ENCODE data around the gene PIF1. TPM values are rescaled to one million over a fixed set of nuclear protein-coding genes. Genes with fewer than 3 reads are reported as not detected.
A peak's percentile ranks its signal among the peaks of the same experiment; 100 is the strongest.

The PIF1 gene
- total and polyA plus RNA-seq, 2 of the 4 experiments (the other 2 are of a cell fraction) = 3.9 to 19.9 TPM

- TF ChIP-seq POLR2A (IDR thresholded peaks at IDR 0.05; ENCODE audit: low read depth, low read length) (no peak), BHLHE40 (IDR thresholded peaks at IDR 0.05; ENCODE audit: low read depth, low read length) (no peak)
Observed at GRCh38 chr15:64845831-64846595, 20.6 kb upstream of the PIF1 start (continued).

- Histone ChIP-seq H2BK15ac (ENCODE audit: low read depth, low read length) (no peak overlapping the region), H2BK20ac (ENCODE audit: low read depth, low read length) (no peak overlapping the region), H2BK5ac (ENCODE audit: low read depth, low read length, poor library complexity, severe bottlenecking) (peak overlapping the region; percentile 57), H2AK9ac (replicated peaks; ENCODE audit: low read depth, low read length, poor library complexity) (peak overlapping the region; percentile 38), H3K9me1 (ENCODE audit: insufficient read depth, low read length) (peaks cover 39% of the 10 kb centered on the region), H4K5ac (ENCODE audit: low read depth, low read length) (no peak overlapping the region), H3K4me1 (ENCODE audit: control insufficient read depth, insufficient read depth, low read length) (peaks cover 30% of the 10 kb centered on the region), H3K9me3 (ENCODE audit: control insufficient read depth, insufficient read depth, low read length) (no peaks in the 10 kb centered on the region), H4K91ac (ENCODE audit: insufficient read depth, low read depth, low read length) (peak overlapping the region; percentile 46; the same call in 1 of the 2 replicates), H3K4me3 (ENCODE audit: insufficient read depth, low read depth, low read length) (peak overlapping the region; percentile 83), H3K4ac (ENCODE audit: low read depth, low read length) (peak overlapping the region; percentile 72), H3K56ac (ENCODE audit: extremely low read depth, insufficient read depth, low read length) (peak overlapping the region; percentile 47; the same call in 1 of the 2 replicates), H2AK5ac (ENCODE audit: low read depth, low read length) (peak overlapping the region; percentile 74), H3K4me2 (ENCODE audit: low read depth, low read length) (peak overlapping the region; percentile 92), H3K23ac (ENCODE audit: low read depth, low read length) (peak overlapping the region; percentile 87), H3K36me3 (ENCODE audit: control insufficient read depth, insufficient read depth, low read length) (peaks cover 23% of the 10 kb centered on the region), H4K20me1 (ENCODE audit: insufficient read depth, low read length) (peaks cover 68% of the 10 kb centered on the region), H2AFZ (replicated peaks; ENCODE audit: low read length, poor library complexity) (no peak overlapping the region), H4K8ac (ENCODE audit: low read depth in 2 of 2, low read length in 2 of 2) (peak overlapping the region in 1 of 2 experiments; percentile 41; a peak in 2 of 4 replicates), H3K27me3 (ENCODE audit: control insufficient read depth, insufficient read depth, low read length) (no peaks in the 10 kb centered on the region), H3K27ac (ENCODE audit: insufficient read depth, low read length) (peak overlapping the region; percentile 74), H2BK120ac (ENCODE audit: low read depth, low read length) (no peak overlapping the region), H3K79me1 (ENCODE audit: low read depth in 1 of 2, low read length in 2 of 2) (peaks cover 6 to 79% of the 10 kb centered on the region in 2 experiments), H3K18ac (ENCODE audit: low read depth, low read length) (peak overlapping the region; percentile 10), H3K9ac (ENCODE audit: low read depth, low read length) (peak overlapping the region; percentile 62), H3K14ac (replicated peaks; ENCODE audit: low read depth, low read length) (peak overlapping the region; percentile 78; the same call in 1 of the 2 replicates)
- DNase-seq (no peak), ATAC-seq (ENCODE audit: low read depth) (no peak)
- intact Hi-C loops (cut with micrococcal nuclease) (no loop called here), dilution Hi-C loops (cut with HindIII; ENCODE audit: low sequenced_read_pairs, unreplicated experiment) (no loop called here), in situ Hi-C loops (cut with MboI; ENCODE audit: low sequenced_read_pairs) (no loop called here)
- CTCF ChIA-PET = interaction anchor here (0.6 to 0.8 kb wide), 3 partner anchors 20 to 60 kb away, joined by 3 read pairs; no protein-coding TSS in a partner anchor
- no CpG with 5 or more reads among the region's 2 CpGs for WGBS, 2 experiments (ENCODE audit: extremely low coverage in 2 of 2, insufficient read length in 1 of 2)
- POLR2A ChIA-PET (ENCODE audit: unreplicated experiment) = no interaction called here
- no TSS peak for BruUV-seq (replicated peaks)
- TF ChIP-seq POLR2A (IDR thresholded peaks at IDR 0.05; ENCODE audit: low read depth, low read length) (no peak), NFE2L2 (IDR thresholded peaks at IDR 0.05; ENCODE audit: low read depth, low read length) (no peak), RFX5 (IDR thresholded peaks at IDR 0.05; ENCODE audit: low read depth, low read length) (no peak), MAZ (IDR thresholded peaks at IDR 0.05; ENCODE audit: borderline replicate concordance, low read depth, low read length) (no peak), RCOR1 (IDR thresholded peaks at IDR 0.05; ENCODE audit: insufficient replicate concordance, low read length) (no peak), FOS (IDR thresholded peaks at IDR 0.05; ENCODE audit: low read depth, low read length) (no peak), CHD1 (IDR thresholded peaks at IDR 0.05; ENCODE audit: low read depth, low read length) (no peak), BHLHE40 (IDR thresholded peaks at IDR 0.05; ENCODE audit: low read depth, low read length) (no peak), RAD21 (IDR thresholded peaks at IDR 0.05; ENCODE audit: low read length) (no peak), MAFK (IDR thresholded peaks at IDR 0.05; ENCODE audit: low read depth, low read length) (no peak), CEBPB (IDR thresholded peaks at IDR 0.05; ENCODE audit: low read depth, low read length) (no peak), SMC3 (IDR thresholded peaks at IDR 0.05; ENCODE audit: low read depth, low read length) (no peak), CTCF (conservative IDR thresholded peaks at IDR 0.05; ENCODE audit: low read depth, low read length) (no peak), MXI1 (IDR thresholded peaks at IDR 0.05; ENCODE audit: borderline replicate concordance, low read depth, low read length) (no peak)
Observed at GRCh38 chr15:64845183-64845611, 19.8 kb upstream of the PIF1 start.

All from IMR-90 (cell line).